Chondrocyte (in vitro differentiated cells): ENCODE results near the gene ASB16. TPM values are rescaled to one million over a fixed set of nuclear protein-coding genes. Genes with fewer than 3 reads are reported as not detected.
A peak's percentile ranks its signal among the peaks of the same experiment; 100 is the strongest.

ENCODE experiments used
- DNase-seq: peaks from one replicate; pipeline ENCODE4 v3.0.0; 2021; ENCODE audit warnings: mixed read lengths, low spot score
- H3K27ac Mint-ChIP-seq: one replicate; pipeline ENCODE4 v1.8.0; 2021; ENCODE audit warnings: mild to moderate bottlenecking, moderate library complexity, mixed read lengths; ENCODE audit not compliant: unreplicated experiment
- H3K27me3 Mint-ChIP-seq: 2 replicates; pipeline ENCODE4 v1.8.0; 2021; ENCODE audit warnings: low read depth, mixed read lengths
- H3K36me3 Mint-ChIP-seq: 2 replicates; pipeline ENCODE4 v1.8.0; 2021; ENCODE audit warnings: low read depth, mixed read lengths
- H3K4me1 Mint-ChIP-seq: 2 replicates; pipeline ENCODE4 v1.8.0; 2021; ENCODE audit warnings: low read depth, mild to moderate bottlenecking, mixed read lengths
- H3K4me3 Mint-ChIP-seq: one replicate; pipeline ENCODE4 v1.8.0; 2021; ENCODE audit warnings: mild to moderate bottlenecking, moderate library complexity, mixed read lengths; ENCODE audit not compliant: unreplicated experiment
- H3K9me3 Mint-ChIP-seq: 2 replicates; pipeline ENCODE4 v1.8.0; 2021; ENCODE audit warnings: low read depth, mixed read lengths
- microRNA-seq: library from miRNA; unstranded; fragments of <30 nt; microRNA quantifications from one replicate; pipeline ENCODE4 v1.2.0, GENCODE V29; 2020; ENCODE audit warnings: borderline number of aligned reads
- total RNA-seq: library from RNA; stranded (reverse); gene quantifications from 3 replicates; pipeline ENCODE4 v1.2.1, GENCODE V29; 2021
- TF ChIP-seq, protein P1 (sequence below): fragments of 200-600 bp; sonication (generic); IDR thresholded peaks from 2 replicates; pipeline ENCODE4 v1.5.0; 2021; ENCODE audit warnings: antibody characterized with exemption, mild to moderate bottlenecking, moderate library complexity

Gene ASB16
- total RNA-seq, 1 donor from 2014 or later = not detected

DNA sequence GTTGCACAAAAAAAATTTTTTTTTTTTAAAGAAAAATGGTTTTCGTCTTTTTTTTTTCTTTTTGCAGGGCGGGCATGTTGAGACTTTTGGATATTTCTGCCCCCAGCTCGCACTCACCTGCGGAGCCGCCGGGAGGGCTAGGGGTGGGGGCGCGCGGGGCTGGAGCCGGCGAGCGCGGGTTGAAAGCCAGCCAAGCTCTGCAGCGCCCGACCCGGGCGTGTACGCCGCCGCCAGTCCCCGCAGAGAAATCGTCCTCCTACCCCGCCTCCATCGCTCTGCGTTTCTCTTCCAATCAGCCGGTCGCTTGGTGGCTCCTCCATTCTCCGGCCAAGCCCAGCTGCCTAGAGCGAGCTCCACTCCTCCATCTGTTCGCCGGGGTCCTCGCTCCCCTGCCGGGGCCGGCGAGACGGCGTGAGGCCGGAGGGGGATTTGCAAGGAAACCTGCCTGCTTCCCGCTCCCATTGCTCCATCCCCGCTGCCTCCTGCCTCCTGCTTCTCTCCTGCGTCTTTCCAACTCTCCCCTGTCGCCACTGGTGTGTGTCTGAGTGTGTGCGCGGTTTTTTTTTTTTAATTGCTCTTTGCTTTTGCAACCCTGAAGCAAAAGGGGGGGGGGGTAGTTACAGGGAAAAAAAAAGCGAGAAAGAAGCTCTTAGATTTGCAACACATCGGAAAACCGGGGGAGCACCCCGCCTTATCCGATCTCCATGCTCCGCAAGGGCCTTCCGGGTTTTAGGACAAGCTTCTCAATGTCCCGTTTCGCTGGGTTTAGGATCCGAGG lies 50.8 kb downstream of the ASB16 start:
- Mint-ChIP-seq H3K4me3 (peak overlapping the region; percentile 90), H3K9me3 (no peaks in the 10 kb centered on the region), H3K27ac (peak overlapping the region; percentile 98), H3K4me1 (peaks cover 39% of the 10 kb centered on the region), H3K36me3 (peaks cover 5% of the 10 kb centered on the region), H3K27me3 (no peaks in the 10 kb centered on the region)
- DNase-seq = peak; percentile 95
- TF ChIP-seq, protein P1, sequence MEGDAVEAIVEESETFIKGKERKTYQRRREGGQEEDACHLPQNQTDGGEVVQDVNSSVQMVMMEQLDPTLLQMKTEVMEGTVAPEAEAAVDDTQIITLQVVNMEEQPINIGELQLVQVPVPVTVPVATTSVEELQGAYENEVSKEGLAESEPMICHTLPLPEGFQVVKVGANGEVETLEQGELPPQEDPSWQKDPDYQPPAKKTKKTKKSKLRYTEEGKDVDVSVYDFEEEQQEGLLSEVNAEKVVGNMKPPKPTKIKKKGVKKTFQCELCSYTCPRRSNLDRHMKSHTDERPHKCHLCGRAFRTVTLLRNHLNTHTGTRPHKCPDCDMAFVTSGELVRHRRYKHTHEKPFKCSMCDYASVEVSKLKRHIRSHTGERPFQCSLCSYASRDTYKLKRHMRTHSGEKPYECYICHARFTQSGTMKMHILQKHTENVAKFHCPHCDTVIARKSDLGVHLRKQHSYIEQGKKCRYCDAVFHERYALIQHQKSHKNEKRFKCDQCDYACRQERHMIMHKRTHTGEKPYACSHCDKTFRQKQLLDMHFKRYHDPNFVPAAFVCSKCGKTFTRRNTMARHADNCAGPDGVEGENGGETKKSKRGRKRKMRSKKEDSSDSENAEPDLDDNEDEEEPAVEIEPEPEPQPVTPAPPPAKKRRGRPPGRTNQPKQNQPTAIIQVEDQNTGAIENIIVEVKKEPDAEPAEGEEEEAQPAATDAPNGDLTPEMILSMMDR = no peak

DNA sequence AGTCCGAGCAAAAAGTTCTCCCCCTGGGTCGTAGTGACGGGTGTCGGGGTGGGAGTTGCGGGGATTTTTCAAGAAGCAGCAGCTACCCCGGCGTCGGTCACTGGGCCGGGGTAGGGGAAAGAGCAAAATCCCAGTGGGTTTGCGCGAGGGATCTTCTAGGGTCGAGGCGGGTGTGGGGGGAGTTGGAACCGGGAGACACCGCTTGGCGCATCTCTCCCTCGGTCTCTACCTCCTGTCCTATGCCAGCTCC lies 51.3 kb downstream of the ASB16 start:
- peak overlapping the region; percentile 90 for H3K4me3 Mint-ChIP-seq
- peaks cover 1% of the 10 kb centered on the region for H3K36me3 Mint-ChIP-seq

DNA sequence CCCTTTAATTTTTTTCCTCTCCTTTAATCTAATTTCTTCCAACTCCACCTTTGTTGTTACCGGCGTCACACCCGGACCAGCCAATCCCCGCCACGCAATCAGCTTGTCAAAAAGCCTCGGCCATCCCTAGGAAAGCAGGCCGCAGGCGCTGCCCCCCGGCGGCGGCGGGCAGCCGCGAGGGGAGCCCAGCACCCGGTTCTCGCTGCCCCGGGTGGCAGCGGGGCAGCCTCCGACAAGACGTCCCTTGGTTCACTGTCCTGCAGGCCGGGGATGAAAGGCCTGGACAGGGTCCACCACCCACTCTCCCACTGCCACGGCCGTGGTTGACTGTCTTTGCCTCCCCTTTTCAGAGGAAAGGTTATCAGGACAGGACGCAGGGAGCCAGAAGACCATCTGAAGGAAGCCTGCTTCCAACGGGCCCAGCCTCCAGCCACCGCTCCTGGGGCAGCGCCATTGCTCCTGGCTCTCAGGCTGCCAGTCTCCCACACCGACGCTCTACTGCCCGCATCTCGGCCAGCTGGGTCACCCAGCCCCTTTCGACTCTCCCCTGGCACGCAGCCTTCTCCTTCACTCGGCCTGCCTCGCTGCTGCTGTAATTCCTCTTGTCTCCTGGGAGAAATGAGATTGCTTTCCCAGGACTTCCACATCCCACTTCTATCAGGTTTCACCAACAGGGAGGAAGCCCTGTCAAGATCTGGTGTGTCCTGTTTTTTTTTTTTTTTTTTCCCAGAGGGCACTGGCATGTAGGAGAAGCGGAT lies 51.8 kb downstream of the ASB16 start:
- Mint-ChIP-seq H3K4me3 (peak overlapping the region; percentile 90), H3K4me1 (peaks cover 33% of the 10 kb centered on the region), H3K9me3 (no peaks in the 10 kb centered on the region), H3K36me3 (no peaks in the 10 kb centered on the region), H3K27ac (peak overlapping the region; percentile 98), H3K27me3 (no peaks in the 10 kb centered on the region)
- DNase-seq = no peak
- TF ChIP-seq, protein P1 = peak; percentile 43

More for the DNA sequence above, 51.3 kb downstream of the ASB16 start:
- TF ChIP-seq, protein P1 = no peak
- Mint-ChIP-seq H3K4me1 (peaks cover 37% of the 10 kb centered on the region), H3K9me3 (no peaks in the 10 kb centered on the region), H3K27me3 (no peaks in the 10 kb centered on the region), H3K27ac (peak overlapping the region; percentile 98)
- DNase-seq = no peak

DNA sequence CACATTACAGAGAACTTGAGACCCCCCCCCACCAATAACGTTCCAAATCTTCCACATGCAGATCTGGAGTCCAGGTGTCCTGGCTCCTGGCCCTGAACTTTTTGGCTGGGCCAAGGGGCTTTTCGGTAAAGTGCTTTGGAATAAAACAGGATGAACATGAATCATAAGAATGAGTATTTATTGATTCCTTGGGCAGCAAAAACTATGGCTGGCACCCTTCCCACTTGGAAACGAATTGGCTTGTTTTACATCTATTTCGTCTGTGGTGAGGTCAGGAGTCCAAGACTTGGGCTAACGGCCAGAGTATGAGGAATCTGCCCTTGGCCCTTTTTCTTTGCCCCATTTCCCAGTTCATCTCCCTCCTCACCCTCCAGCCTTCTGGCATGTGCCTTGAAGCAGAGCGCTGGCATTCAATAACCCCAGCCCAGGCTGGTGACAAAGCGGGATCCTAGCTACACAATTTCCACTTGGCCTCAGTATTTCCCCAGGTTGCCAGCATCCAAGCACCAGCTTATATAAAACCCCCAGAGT lies 53.1 kb downstream of the ASB16 start:
- no peaks in the 10 kb centered on the region for H3K27me3 Mint-ChIP-seq

More for the DNA sequence above, 53.1 kb downstream of the ASB16 start:
- no peaks in the 10 kb centered on the region for H3K9me3 Mint-ChIP-seq
- H3K4me1 Mint-ChIP-seq = peaks cover 24% of the 10 kb centered on the region
- no peak overlapping the region for H3K4me3 Mint-ChIP-seq
- TF ChIP-seq, protein P1 = no peak
- no peak overlapping the region for H3K27ac Mint-ChIP-seq
- no peak for DNase-seq
- no peaks in the 10 kb centered on the region for H3K36me3 Mint-ChIP-seq

Small RNA genes within 50 kb of the gene (microRNA-seq; reads per million reads assigned to microRNA genes)
- not detected for gene MIR6782

Other genes with a start within 250 kb of the ASB16 start
- gene PPY, start 228.2 kb upstream of the ASB16 start, total RNA-seq = not detected in 3 replicates
- gene PYY, start 216.8 kb upstream of the ASB16 start, total RNA-seq = not detected in 3 replicates
- gene NAGS, start 166.1 kb upstream of the ASB16 start, total RNA-seq = 0.40 to 0.51 TPM (median 0.41 TPM) in 3 replicates
- 14.1 to 20.4 TPM (median 19.0 TPM) in 3 replicates for gene TMEM101, start 155.7 kb upstream of the ASB16 start, total RNA-seq
- gene LSM12, start 104.0 kb upstream of the ASB16 start, total RNA-seq = 48.3 to 51.0 TPM (median 49.7 TPM) in 3 replicates
- 52.3 to 70.5 TPM (median 59.2 TPM) in 3 replicates for gene G6PC3, start 100.0 kb upstream of the ASB16 start, total RNA-seq
- 46.3 to 51.2 TPM (median 47.0 TPM) in 3 replicates for gene HDAC5, start 47.1 kb upstream of the ASB16 start, total RNA-seq
- gene HROB, start 28.8 kb upstream of the ASB16 start, total RNA-seq = 1.3 to 2.8 TPM (median 2.0 TPM) in 3 replicates
- 34.8 to 37.3 TPM (median 35.9 TPM) in 3 replicates for gene TMUB2, start 16.3 kb downstream of the ASB16 start, total RNA-seq
- gene ATXN7L3, start 29.2 kb downstream of the ASB16 start, total RNA-seq = 79.7 to 100 TPM (median 93.4 TPM) in 3 replicates
- gene UBTF, start 49.0 kb downstream of the ASB16 start, total RNA-seq = 62.1 to 108 TPM (median 62.9 TPM) in 3 replicates
- not detected in 3 replicates for gene SLC4A1, start 97.4 kb downstream of the ASB16 start, total RNA-seq
- gene RUNDC3A, start 137.9 kb downstream of the ASB16 start, total RNA-seq = 0.40 to 0.77 TPM (median 0.77 TPM) in 3 replicates
- gene SLC25A39, start 154.1 kb downstream of the ASB16 start, total RNA-seq = 78.6 to 95.5 TPM (median 84.1 TPM) in 3 replicates
- gene GRN, start 174.6 kb downstream of the ASB16 start, total RNA-seq = 340 to 401 TPM (median 342 TPM) in 3 replicates
- gene FAM171A2, start 193.1 kb downstream of the ASB16 start, total RNA-seq = 14.8 to 20.6 TPM (median 18.6 TPM) in 3 replicates
- 1.7 to 2.2 TPM (median 2.0 TPM) in 3 replicates for gene ITGA2B, start 218.9 kb downstream of the ASB16 start, total RNA-seq